HUDEP-2 (cell line): ENCODE data around the gene GRB7.

Experiments
- DNase-seq, 76 experiments: peaks; one replicate each; lab custom pipeline; 2025; ENCODE audit not compliant: unreplicated experiment in 76 of 76; lab: John Stamatoyannopoulos, UW

Gene GRB7

GRCh38 chr17:39794249-39794970, 56.7 kb downstream of the GRB7 start:
- DNase-seq: no peak
